ENCODE data around the gene AP1G2.
"Not testable (repeated sequence)": the region's sequence is repeated elsewhere in the genome, so short reads cannot be mapped to it uniquely, and the experiment has no call there.

The AP1G2 gene

GRCh38 chr14:23612354-23612732 lies 44.8 kb upstream of the AP1G2 start:
- Histone ChIP-seq H3K4me3 (ENCODE audit: low read depth, low read length) (no peak overlapping the region), H3K27ac (no peak overlapping the region), H3K36me3 (no peaks in the 10 kb centered on the region), H3K9me3 (ENCODE audit: severe bottlenecking) (no peaks in the 10 kb centered on the region), H3K27me3 (ENCODE audit: insufficient read depth, low read depth, severe bottlenecking) (no peaks in the 10 kb centered on the region)
- TF ChIP-seq CTCF (IDR thresholded peaks at IDR 0.05; ENCODE audit: low read depth, low read length): no peak
- no peak for DNase-seq

GRCh38 chr14:23610815-23611289 lies 43.3 kb upstream of the AP1G2 start:
- Histone ChIP-seq H3K9me3 (ENCODE audit: severe bottlenecking) (no peaks in the 10 kb centered on the region), H3K4me3 (ENCODE audit: low read depth, low read length) (no peak overlapping the region), H3K27me3 (ENCODE audit: insufficient read depth, low read depth, severe bottlenecking) (no peaks in the 10 kb centered on the region), H3K27ac (no peak overlapping the region), H3K36me3 (no peaks in the 10 kb centered on the region)
- no peak for DNase-seq
- TF ChIP-seq CTCF (IDR thresholded peaks at IDR 0.05; ENCODE audit: low read depth, low read length): no peak

GRCh38 chr14:23610090-23610814 lies 42.7 kb upstream of the AP1G2 start:
- Histone ChIP-seq H3K27ac (no peak overlapping the region), H3K27me3 (ENCODE audit: insufficient read depth, low read depth, severe bottlenecking) (no peaks in the 10 kb centered on the region), H3K4me3 (ENCODE audit: low read depth, low read length) (no peak overlapping the region), H3K36me3 (no peaks in the 10 kb centered on the region), H3K9me3 (ENCODE audit: severe bottlenecking) (no peaks in the 10 kb centered on the region)
- TF ChIP-seq CTCF (IDR thresholded peaks at IDR 0.05; ENCODE audit: low read depth, low read length): no peak
- no peak for DNase-seq

- not testable (repeated sequence) for DNase-seq; H3K9me3 ChIP-seq (ENCODE audit: severe bottlenecking); H3K27ac ChIP-seq; H3K27me3 ChIP-seq (ENCODE audit: insufficient read depth, low read depth, severe bottlenecking); H3K36me3 ChIP-seq; H3K4me3 ChIP-seq (ENCODE audit: low read depth, low read length)
These were observed 42.0 kb upstream of the AP1G2 start for GRCh38 chr14:23609411-23610089.

- Histone ChIP-seq H3K27me3 (ENCODE audit: insufficient read depth, low read depth, severe bottlenecking) (no peaks in the 10 kb centered on the region), H3K9me3 (ENCODE audit: severe bottlenecking) (no peaks in the 10 kb centered on the region), H3K27ac (no peak overlapping the region), H3K36me3 (no peaks in the 10 kb centered on the region), H3K4me3 (ENCODE audit: low read depth, low read length) (no peak overlapping the region)
- TF ChIP-seq CTCF (IDR thresholded peaks at IDR 0.05; ENCODE audit: low read depth, low read length): no peak
- DNase-seq: no peak
These were observed 41.4 kb upstream of the AP1G2 start for GRCh38 chr14:23609001-23609400.

GRCh38 chr14:23608454-23608853 lies 40.9 kb upstream of the AP1G2 start:
- H3K9me3 ChIP-seq (ENCODE audit: severe bottlenecking): no peaks in the 10 kb centered on the region
- no peaks in the 10 kb centered on the region for H3K36me3 ChIP-seq
- H3K4me3 ChIP-seq (ENCODE audit: low read depth, low read length): no peak overlapping the region
- DNase-seq: no peak
- no peak for TF ChIP-seq CTCF (IDR thresholded peaks at IDR 0.05; ENCODE audit: low read depth, low read length)
- H3K27ac ChIP-seq: no peak overlapping the region
- no peaks in the 10 kb centered on the region for H3K27me3 ChIP-seq (ENCODE audit: insufficient read depth, low read depth, severe bottlenecking)

Data from WERI-Rb-1 (cell line).